ENCODE results near the gene DSTN. TPM values are rescaled to one million over a fixed set of nuclear protein-coding genes. Genes with fewer than 3 reads are reported as not detected.

DSTN gene
- total RNA-seq, 4 donors from 2014 or later = 280 to 589 (median 373) TPM

DNA sequence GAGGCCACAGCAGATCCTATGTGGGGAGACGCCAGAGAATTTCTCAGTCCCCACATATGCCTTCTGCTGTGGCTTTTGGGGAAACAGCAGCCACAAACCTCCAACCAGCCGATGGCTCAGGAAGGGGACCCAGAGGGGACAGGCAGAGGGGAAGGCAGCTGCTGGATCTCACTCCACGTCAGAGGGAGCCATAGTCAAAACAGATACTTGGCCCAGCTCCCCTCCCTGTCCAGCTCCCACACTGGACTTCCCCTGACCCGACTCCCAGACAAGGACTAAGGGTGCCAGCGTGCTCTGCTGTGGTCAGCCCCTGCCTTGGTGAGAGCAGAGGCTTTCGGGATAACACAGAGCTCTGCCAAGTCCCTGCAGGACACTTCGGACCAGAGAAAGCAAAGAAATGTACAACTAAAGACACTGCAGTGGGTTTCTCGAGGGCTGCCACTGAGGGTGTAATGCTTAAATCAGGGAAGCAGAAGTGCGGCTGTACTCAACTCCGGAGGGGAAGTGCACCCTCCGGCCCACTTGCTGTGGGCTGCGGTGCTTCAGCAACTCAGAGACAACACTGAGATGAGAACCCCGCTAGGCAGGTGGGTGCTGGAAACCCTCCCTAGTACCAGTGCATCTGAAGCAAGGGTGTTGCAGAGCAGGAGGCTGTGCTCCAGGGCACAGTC, 64.9 kb downstream of the DSTN start:
- no peak for TF ChIP-seq POLR2A (IDR thresholded peaks at IDR 0.05)
- no peak for TF ChIP-seq POLR2AphosphoS5 (IDR thresholded peaks at IDR 0.05)
- TF ChIP-seq EP300 (IDR thresholded peaks at IDR 0.05; ENCODE audit: low read depth) = no peak
- TF ChIP-seq, protein P1, sequence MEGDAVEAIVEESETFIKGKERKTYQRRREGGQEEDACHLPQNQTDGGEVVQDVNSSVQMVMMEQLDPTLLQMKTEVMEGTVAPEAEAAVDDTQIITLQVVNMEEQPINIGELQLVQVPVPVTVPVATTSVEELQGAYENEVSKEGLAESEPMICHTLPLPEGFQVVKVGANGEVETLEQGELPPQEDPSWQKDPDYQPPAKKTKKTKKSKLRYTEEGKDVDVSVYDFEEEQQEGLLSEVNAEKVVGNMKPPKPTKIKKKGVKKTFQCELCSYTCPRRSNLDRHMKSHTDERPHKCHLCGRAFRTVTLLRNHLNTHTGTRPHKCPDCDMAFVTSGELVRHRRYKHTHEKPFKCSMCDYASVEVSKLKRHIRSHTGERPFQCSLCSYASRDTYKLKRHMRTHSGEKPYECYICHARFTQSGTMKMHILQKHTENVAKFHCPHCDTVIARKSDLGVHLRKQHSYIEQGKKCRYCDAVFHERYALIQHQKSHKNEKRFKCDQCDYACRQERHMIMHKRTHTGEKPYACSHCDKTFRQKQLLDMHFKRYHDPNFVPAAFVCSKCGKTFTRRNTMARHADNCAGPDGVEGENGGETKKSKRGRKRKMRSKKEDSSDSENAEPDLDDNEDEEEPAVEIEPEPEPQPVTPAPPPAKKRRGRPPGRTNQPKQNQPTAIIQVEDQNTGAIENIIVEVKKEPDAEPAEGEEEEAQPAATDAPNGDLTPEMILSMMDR (IDR thresholded peaks at IDR 0.05) = no peak
- peaks cover 0 to 36% (median 12%) of the 10 kb centered on the region in 4 donors for H3K36me3 ChIP-seq
- WGBS, 2 donors (ENCODE audit: low coverage in 1 of 2) = 74% methylated on average over 13 of the region's 13 CpGs; no CpG with 5 or more reads in 1 of the 2 donors
- in situ Hi-C loops (cut with MboI; ENCODE audit: low pct_ligation_motif_present in 1 of 4, low pct_unique_long_range_greater_than_20kb in 1 of 4, low sequenced_read_pairs in 3 of 4) = loop anchor here in 2 of 4 donors (25.0 kb wide), 1 partner anchor 97 kb away; the partner anchor contains the start of gene BFSP1 (in 2 of the 2)
- H3K27me3 ChIP-seq = no peaks in the 10 kb centered on the region
- DNase-seq = no peak
- H3K27ac ChIP-seq = peak overlapping the region; percentile 8 to 38 (median 22)
- H3K4me3 ChIP-seq = no peak overlapping the region
- no peaks in the 10 kb centered on the region for H3K9me3 ChIP-seq
- intact Hi-C loops (cut with DNase I; ENCODE audit: low total_unique reads) = no loop called here
- H3K4me1 ChIP-seq = peaks cover 0 to 28% (median 3%) of the 10 kb centered on the region in 4 donors

DNA sequence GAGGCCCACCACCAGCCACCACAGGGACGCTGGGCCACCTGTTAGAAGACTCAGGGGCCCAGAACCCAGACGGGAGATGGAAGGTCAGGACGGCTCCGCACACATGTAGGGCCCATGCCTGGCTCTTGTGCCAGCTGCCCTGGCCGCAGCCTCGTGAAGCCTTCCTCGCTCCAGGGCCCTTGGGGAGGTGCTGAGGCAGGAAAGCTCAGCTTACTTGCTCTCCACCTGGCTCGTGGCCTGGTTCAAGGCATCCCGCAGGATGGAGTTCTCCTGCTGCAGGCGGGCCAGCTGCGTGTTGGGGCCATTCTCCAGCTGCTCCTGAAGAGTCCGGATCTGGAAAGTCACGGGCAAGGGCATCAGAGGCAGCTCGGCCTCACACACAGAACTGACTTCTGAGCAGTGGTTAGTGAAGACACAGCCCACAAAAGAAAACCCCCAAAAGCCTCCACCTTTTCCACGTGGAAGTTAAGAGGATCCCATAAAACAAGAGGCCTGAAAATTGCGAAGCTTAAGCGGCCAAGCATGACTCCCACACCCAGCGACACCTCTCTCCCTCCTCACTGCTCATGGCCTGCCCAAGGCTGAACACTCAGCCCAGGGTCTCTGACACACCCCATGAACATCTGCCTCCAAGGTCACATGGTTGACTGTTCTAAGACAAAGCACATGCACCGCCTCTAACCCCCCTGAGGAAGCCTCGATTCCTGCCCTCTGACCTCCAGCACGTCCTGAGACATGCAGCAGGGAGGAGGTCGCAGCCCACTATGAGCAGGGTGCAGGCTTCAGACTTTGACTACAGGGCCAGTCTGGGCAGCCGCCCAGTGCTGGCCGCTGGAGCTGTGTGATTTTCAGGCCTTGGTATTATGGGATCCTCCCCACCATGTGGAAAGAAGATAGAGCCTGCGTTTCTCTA, 65.7 kb downstream of the DSTN start:
- 81% methylated on average over 25 of the region's 25 CpGs; no CpG with 5 or more reads in 1 of the 2 donors for WGBS, 2 donors (ENCODE audit: low coverage in 1 of 2)
- no peak overlapping the region for H3K4me3 ChIP-seq
- peaks cover 0 to 28% (median 3%) of the 10 kb centered on the region in 4 donors for H3K4me1 ChIP-seq
- H3K9me3 ChIP-seq = no peaks in the 10 kb centered on the region
- in situ Hi-C loops (cut with MboI; ENCODE audit: low pct_ligation_motif_present in 1 of 4, low pct_unique_long_range_greater_than_20kb in 1 of 4, low sequenced_read_pairs in 3 of 4) (loop anchor here in 2 of 4 donors (25.0 kb wide), 1 partner anchor 98 kb away; the partner anchor contains the start of gene BFSP1 (in 2 of the 2)), intact Hi-C loops (cut with DNase I; ENCODE audit: low total_unique reads) (no loop called here)
- H3K27me3 ChIP-seq = no peaks in the 10 kb centered on the region
- DNase-seq = no peak
- TF ChIP-seq POLR2A (IDR thresholded peaks at IDR 0.05) = no peak
- TF ChIP-seq POLR2AphosphoS5 (IDR thresholded peaks at IDR 0.05) = no peak
- no peak for TF ChIP-seq EP300 (IDR thresholded peaks at IDR 0.05; ENCODE audit: low read depth)
- TF ChIP-seq, protein P1 (IDR thresholded peaks at IDR 0.05) = no peak
- H3K36me3 ChIP-seq = peaks cover 0 to 35% (median 13%) of the 10 kb centered on the region in 4 donors
- peak overlapping the region; percentile 8 to 38 (median 20) for H3K27ac ChIP-seq

DNA sequence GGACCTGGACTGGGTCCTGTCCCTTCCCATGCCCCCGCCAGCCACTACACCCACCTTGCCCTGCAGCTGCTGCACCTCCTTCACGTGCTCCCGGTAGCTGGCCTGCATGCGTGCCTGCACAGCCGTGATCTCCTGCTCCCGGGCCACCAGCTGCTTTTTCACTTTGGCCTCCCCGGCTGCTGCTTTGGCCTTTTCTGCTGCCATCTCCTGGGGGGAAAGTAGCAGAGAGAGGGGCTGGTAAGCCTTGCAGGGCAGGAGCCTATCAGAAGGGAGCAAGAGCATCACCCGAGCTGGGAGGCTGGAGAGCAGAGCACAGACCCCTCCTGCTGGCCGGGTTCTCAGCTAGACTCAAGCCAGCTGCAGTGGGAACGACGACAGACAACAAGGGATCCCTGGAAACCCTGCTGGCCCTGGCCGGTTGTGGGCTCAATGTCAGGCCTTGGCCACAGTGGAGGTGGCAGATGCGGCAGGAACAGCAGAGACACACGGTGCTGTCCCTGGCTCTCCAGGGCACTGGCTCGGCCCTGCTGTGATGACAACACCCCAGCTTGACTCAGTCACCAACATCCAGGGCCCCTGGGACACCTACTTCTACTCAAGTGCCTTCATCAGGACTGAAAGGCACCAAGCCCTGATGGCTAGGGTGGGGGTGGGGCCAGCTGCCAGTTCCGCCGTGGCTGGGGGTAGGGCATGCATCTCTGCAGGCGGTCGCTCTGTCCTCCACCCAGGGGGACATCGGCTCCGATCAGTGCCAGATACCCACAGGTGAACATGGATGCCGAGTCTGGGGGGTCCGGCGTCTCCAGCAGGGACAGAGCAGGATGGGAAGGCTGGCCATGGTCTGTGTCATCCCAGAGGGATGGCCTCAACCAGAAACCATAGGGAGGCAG, 66.9 kb downstream of the DSTN start:
- DNase-seq = no peak
- peaks cover 0 to 40% (median 15%) of the 10 kb centered on the region in 4 donors for H3K36me3 ChIP-seq
- H3K4me3 ChIP-seq = no peak overlapping the region
- in situ Hi-C loops (cut with MboI; ENCODE audit: low pct_ligation_motif_present in 1 of 4, low pct_unique_long_range_greater_than_20kb in 1 of 4, low sequenced_read_pairs in 3 of 4) (loop anchor here in 2 of 4 donors (25.0 kb wide), 1 partner anchor 99 kb away; the partner anchor contains the start of gene BFSP1 (in 2 of the 2)), intact Hi-C loops (cut with DNase I; ENCODE audit: low total_unique reads) (no loop called here)
- TF ChIP-seq, protein P1 (IDR thresholded peaks at IDR 0.05) = no peak
- TF ChIP-seq POLR2AphosphoS5 (IDR thresholded peaks at IDR 0.05) (no peak), EP300 (IDR thresholded peaks at IDR 0.05; ENCODE audit: low read depth) (no peak), POLR2A (IDR thresholded peaks at IDR 0.05) (no peak)
- peaks cover 0 to 28% (median 3%) of the 10 kb centered on the region in 4 donors for H3K4me1 ChIP-seq
- H3K27me3 ChIP-seq = no peaks in the 10 kb centered on the region
- 81% methylated on average over 22 of the region's 24 CpGs; no CpG with 5 or more reads in 1 of the 2 donors for WGBS, 2 donors (ENCODE audit: low coverage in 1 of 2)
- H3K27ac ChIP-seq = no peak overlapping the region
- no peaks in the 10 kb centered on the region for H3K9me3 ChIP-seq

Data from transverse colon (tissue), 4 donors.